ENCODE results near the gene INTS3.

INTS3 gene

DNA sequence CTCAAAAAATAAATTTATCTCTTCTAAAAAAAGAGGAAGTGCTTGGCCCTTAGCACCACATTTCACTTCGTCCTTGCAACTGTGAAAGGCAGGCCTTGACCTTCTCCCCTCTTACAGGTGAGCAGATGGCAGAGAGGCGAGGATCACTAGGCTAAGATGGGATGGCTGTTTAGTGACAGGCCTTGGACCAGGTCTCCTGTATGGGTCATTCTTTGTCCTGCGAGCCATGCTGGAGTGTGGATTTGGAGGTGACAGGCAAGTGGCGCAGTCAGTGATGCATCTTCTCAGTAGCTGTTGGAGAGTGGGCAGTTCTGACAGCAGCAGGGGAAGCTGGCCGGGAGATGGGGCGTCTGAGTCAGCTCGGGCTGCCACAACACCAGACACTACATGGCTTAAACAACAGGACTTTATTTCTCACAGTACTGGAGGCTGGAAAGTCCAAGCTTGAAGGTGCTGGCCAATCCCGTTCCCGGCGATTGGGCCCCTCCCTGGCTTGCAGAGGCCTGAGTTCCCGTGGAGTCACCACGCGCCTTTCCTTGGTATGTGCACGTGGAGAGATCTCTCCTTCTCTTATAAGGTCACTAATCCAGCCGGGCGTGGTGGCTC is 63.9 kb downstream of the INTS3 start:
- ChIA-PET CTCF (interaction anchor here (1.0 kb wide), 1 partner anchor 154 kb away, joined by 3 read pairs; no protein-coding TSS in a partner anchor), POLR2A (ENCODE audit: low non-redundant PET) (no interaction called here)
- TF ChIP-seq, protein P1, sequence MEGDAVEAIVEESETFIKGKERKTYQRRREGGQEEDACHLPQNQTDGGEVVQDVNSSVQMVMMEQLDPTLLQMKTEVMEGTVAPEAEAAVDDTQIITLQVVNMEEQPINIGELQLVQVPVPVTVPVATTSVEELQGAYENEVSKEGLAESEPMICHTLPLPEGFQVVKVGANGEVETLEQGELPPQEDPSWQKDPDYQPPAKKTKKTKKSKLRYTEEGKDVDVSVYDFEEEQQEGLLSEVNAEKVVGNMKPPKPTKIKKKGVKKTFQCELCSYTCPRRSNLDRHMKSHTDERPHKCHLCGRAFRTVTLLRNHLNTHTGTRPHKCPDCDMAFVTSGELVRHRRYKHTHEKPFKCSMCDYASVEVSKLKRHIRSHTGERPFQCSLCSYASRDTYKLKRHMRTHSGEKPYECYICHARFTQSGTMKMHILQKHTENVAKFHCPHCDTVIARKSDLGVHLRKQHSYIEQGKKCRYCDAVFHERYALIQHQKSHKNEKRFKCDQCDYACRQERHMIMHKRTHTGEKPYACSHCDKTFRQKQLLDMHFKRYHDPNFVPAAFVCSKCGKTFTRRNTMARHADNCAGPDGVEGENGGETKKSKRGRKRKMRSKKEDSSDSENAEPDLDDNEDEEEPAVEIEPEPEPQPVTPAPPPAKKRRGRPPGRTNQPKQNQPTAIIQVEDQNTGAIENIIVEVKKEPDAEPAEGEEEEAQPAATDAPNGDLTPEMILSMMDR (conservative IDR thresholded peaks at IDR 0.05; ENCODE audit: low read depth), result no peak
- H3K27ac ChIP-seq, result peak overlapping the region; percentile 45
- DNase-seq (ENCODE audit: low spot score), result no peak

DNA sequence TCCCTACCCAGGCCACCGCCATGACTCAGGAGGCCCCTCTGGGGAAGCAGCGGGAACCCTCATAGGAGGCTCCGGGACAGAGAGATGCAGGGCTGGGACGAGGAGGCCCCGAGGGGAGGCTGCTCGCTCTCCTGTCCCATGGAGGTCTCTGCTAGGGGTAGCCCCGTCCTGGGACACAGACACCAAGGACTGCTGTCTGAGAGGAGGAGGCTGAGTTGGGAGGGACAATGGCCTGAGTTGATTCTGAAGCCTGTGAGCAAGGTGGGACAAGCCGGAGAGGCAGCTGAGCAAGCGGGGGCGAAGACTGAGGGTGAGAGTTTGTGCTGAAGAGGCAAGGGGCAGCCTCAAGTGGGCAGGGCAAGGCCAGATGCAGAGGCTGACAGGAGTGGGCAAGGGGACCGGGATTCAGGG is 64.8 kb downstream of the INTS3 start:
- CTCF ChIA-PET, result no interaction called here
- POLR2A ChIA-PET (ENCODE audit: low non-redundant PET), result no interaction called here
- DNase-seq (ENCODE audit: low spot score), result no peak
- no peak overlapping the region for H3K27ac ChIP-seq
- TF ChIP-seq, protein P1 (conservative IDR thresholded peaks at IDR 0.05; ENCODE audit: low read depth), result no peak

DNA sequence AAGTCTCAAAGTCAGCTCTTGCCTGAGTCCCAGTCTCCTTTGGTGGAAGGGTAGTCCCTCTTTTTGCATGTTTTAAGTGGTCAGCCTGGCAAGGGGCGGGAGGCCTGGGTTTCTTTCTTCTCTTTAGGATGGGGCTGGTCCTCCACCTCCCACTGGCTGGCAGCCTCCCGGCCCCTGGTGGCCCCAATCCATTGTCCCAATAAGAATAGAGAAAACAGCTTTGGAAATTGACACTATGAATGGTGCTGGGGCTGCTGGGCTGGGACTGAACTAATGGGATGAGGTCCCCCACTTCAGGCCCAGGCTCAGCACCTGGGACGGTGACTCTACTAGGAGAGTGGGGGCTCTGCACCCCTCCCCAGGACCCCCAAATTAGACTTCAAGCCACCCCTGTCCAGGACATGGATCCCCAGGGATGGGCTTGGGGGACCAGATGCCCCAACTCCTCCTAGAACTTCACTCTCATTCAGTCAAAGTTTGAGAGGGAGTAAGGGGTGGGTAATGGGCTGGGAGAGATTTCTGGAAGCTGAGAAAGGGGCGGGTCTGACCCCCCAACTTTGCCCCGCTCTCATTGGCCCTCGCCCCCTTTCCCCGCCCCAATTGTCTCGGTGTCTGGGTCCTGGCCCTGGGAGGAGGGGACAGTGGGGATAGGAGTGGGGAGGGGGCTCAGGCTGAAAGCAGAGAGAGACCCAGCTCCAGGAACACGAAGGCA is 65.6 kb downstream of the INTS3 start:
- CTCF ChIA-PET, result interaction anchor here (0.6 kb wide), 1 partner anchor 193 kb away, joined by 3 read pairs; no protein-coding TSS in a partner anchor
- no peak overlapping the region for H3K27ac ChIP-seq
- no peak for DNase-seq (ENCODE audit: low spot score)
- TF ChIP-seq, protein P1 (conservative IDR thresholded peaks at IDR 0.05; ENCODE audit: low read depth), result no peak
- POLR2A ChIA-PET (ENCODE audit: low non-redundant PET), result no interaction called here

DNA sequence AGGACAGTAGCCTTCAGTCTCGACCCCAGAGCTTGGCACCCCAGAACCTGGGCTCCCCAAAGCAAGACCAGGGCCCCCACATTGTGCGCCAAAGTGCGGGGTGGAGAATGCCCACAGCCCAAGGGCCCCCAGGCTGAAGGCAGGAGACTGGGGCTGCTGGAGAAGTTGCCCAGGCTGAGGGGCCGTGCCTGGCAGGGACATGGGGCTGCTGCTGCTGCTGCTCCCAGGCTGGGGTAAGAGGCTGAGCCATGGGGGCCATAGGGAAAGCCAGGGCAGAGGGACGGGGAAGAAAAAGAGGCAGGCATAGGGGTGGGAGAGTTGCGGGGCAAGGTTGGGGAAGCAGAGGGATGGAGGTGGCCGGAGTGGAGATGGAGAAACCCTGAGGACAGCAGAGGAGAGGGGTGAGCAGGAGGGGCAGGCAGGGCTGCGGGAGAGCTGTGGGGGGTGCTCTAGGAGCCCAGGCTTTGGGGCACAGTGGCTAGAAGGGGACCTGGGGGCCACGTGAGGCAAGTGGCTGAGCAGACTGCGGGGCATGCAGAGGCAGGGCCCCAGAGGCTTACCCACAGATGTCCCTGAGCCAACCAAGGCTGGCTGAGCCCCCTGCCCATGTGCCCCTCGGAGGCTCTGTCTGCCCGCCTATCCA is 66.2 kb downstream of the INTS3 start:
- H3K27ac ChIP-seq, result no peak overlapping the region
- TF ChIP-seq, protein P1 (conservative IDR thresholded peaks at IDR 0.05; ENCODE audit: low read depth), result no peak
- CTCF ChIA-PET, result interaction anchor here (0.6 kb wide), 1 partner anchor 193 kb away, joined by 3 read pairs; no protein-coding TSS in a partner anchor
- POLR2A ChIA-PET (ENCODE audit: low non-redundant PET), result no interaction called here
- DNase-seq (ENCODE audit: low spot score), result no peak

DNA sequence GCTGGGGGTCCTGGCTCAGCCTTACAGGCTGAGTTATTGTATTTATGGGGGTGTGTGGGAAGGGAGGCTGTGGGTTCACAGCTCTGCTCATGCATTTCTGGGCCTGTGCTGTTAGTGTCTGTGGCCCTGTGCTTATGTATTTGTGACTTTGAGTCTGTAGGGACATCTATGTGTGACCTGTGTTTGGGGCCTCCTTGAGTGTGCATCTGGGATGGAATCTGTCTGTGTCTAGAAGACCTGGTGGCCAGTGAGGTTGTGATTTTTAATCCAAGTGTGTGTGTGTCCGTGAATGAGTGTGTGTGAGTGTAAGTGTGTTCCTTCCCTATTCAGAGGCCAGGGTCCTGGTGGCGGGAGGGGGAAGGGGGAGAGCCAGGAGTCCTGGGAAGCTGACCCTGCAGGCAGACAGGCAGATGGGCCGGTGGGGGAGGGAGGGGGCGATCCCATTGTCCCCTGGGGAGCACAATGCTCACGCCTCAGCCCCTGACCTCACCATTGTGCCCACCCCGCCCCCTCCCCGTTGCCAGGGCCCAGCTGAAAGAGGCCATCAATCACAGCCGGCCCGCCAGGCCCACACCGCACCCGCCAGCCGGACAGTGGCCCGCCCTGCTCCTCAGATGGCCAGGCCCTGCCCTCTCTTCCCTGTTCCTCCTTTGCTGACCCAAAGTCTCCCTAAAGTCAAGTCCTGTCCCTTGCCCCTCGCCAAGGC is 66.9 kb downstream of the INTS3 start:
- TF ChIP-seq, protein P1 (conservative IDR thresholded peaks at IDR 0.05; ENCODE audit: low read depth), result no peak
- no peak overlapping the region for H3K27ac ChIP-seq
- ChIA-PET POLR2A (ENCODE audit: low non-redundant PET) (no interaction called here), CTCF (interaction anchor here (0.6 kb wide), 1 partner anchor 1399 kb away, joined by 3 read pairs; no protein-coding TSS in a partner anchor)
- DNase-seq (ENCODE audit: low spot score), result no peak

DNA sequence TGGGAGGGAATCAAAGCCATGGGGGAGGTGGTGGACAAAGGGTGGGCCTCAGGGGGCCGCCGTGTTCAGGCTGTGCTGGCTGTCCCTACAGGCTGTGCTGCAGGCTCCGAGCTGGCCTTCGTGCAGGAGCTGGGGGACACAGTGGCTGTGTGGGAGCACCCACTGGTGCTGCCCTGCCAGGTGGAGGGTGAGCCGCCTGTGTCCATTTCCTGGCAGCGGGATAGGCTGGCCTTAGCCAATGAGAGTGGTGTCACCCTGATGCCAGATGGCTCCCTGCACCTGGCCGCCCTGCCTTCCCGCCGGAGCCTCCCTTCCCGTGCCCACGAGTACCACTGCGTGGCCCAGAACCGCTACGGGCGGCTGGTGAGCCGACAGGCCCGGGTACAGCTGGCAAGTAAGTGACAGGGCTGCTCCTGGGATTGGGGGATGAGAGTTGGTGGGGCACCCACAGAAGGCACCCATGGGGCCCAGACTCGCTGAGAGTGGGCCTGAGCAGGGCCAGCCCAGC is 67.5 kb downstream of the INTS3 start:
- POLR2A ChIA-PET (ENCODE audit: low non-redundant PET), result no interaction called here
- TF ChIP-seq, protein P1 (conservative IDR thresholded peaks at IDR 0.05; ENCODE audit: low read depth), result no peak
- no peak overlapping the region for H3K27ac ChIP-seq
- CTCF ChIA-PET, result no interaction called here
- no peak for DNase-seq (ENCODE audit: low spot score)
